NCI-H2227 (cell line): Measurements from ENCODE around the gene SIGLEC12.
"Not testable (repeated sequence)": the region's sequence is repeated elsewhere in the genome, so short reads cannot be mapped to it uniquely, and the experiment has no call there.

Experiments used
- DNase-seq: peaks from one replicate; lab custom pipeline; 2025; ENCODE audit not compliant: unreplicated experiment; lab: John Stamatoyannopoulos, UW

The SIGLEC12 gene

GRCh38 chr19:51524666-51525264 is 23.2 kb upstream of the SIGLEC12 start:
- no peak for DNase-seq

DNA sequence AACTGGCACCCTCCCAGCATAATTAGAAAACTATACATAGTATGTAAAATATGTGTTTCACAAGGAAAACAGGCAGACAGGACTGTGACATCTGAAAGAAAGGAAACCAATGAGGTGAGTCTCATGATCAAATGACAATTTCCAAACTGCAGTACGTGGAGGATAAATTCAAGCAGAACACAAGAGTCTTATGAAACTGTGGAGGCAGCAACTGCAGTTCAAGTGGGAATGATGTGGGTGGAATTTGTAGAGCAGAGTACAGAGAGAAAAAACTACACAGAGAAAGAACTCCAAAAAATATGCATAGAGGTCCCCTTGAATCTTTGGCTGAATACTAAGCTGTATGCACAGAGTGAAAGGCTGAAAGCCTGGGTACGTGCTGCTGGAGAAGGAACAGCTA is 20.2 kb upstream of the SIGLEC12 start:
- no peak for DNase-seq

- no peak for DNase-seq
Observed at GRCh38 chr19:51521357-51521756, 19.8 kb upstream of the SIGLEC12 start.

DNA sequence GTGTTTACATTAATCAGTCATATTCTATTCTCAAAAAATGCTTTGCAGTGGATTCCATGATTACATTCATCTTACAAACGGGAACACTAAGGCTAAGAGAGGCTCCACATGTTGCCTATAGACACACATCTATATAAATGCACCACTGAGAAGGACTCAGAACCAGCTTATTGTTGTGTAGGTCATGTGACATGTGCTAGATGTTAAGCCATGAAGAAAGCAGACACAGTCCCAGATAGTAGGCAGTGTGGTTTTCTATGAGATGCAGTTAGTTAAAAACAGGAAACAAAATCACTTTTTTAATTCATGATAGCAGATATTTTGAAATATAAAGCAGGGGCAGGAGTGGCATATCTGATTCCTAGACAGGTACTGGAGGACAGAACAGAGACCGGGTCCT is 19.1 kb upstream of the SIGLEC12 start:
- no peak for DNase-seq

- DNase-seq, result peak; percentile 27
Observed at GRCh38 chr19:51514866-51515481, 13.4 kb upstream of the SIGLEC12 start.

DNA sequence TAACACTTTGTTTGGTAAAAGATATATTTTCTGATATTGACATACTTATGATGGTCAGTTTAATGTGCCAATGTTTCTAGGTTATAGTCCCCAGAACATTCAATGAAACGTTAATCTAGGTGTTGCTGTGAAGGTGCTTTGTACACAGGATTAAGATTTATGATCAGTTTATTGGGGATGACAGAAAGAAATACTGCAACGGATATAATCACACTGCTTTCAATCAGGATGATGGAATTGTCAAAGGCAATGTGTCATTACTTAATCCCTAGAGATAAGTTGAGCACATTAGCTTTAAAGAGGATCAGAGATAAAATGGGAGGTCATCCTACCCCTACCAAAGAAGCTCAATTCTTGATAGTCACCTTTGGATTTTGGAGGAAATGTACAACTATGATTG is 12.4 kb upstream of the SIGLEC12 start:
- no peak for DNase-seq

DNA sequence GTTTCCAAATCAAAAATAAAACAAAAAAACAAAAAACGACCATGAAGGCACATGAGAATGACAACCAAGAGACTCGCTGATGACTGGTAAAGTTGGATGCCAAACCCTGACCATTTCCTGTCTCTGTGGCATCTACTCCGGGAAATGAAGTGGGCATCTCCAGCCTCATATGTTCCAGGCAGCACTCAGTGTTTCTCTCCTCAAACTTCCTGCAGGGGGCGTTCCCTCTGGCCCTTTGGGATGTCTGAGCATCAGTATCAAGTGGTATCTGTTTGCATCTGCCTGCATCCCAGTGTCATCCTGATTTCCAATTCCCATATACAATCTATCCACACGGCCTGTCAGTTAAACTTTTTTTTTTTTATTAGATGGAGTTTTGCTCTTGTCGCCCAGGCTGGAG is 9.8 kb upstream of the SIGLEC12 start:
- no peak for DNase-seq

DNA sequence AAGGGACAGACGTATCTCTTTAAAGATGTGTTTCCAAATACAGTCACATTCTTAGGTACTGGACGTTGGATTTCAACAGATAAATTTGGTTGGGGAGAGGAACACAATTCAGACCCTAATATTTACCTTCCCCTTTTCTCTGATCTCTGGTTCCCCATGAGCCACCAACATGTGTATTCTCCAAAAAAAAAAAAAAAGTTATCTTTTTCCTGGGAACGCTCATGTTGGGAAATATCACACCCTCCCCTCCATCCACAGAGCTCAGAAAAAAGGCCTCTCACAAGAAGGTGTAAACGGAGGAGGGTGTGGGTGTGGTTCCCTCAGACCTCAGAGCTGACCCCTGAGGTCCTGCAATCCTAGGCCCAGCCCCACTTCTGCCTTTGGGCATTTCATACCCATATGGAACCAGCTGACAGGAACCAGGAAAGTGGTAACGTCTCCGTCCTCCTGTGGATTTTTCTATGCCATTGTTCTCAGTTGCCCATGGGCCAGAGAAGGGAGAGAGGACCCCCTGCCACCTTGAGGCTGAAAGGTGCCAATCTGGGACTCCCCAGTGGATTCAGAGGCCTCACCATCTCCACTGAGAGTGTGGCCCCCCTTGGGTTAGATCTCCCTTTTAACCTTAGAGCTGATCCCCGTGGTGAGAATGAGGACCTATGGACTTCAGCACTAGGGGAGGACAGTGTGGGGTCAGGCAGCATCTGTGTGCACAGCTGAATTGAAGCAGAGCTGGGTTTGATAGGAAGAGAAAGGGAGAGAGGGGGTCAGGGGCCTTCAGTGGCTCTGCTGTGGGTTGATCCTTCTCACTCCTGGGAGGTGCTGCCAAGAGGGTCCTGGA is 8.4 kb upstream of the SIGLEC12 start:
- no peak for DNase-seq

DNA sequence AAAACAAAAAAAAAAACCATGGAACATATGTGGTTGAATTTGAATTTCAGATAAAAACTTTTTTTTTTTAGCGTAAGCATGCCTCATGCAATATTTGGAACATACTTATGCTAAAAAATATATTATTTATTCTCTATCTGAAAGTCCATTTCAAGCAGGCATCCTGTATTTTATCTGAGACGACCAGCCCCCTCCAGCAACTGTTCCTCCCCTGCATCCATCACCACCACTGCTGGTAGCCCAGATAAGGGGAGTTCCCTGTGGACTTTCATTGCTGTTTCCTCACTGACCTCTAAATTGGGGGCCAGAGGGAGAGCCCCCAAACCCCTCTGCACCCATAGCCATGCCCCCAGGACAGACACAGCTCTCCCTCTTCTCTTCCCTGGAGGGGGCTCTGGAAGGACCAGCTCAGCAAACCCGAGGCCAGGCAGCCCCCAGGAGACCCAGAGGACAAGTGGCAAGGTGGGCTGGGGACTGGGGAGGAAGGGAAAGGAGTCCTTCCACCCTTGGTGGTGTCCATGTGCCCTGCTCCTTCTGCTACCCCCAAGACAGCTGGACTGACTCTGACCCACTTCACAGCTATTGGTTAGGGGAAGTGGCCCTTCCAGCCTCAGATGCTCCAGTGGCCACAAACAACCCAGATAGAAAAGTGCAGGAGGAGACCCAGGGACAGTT is 6.6 kb upstream of the SIGLEC12 start:
- DNase-seq, result no peak

DNA sequence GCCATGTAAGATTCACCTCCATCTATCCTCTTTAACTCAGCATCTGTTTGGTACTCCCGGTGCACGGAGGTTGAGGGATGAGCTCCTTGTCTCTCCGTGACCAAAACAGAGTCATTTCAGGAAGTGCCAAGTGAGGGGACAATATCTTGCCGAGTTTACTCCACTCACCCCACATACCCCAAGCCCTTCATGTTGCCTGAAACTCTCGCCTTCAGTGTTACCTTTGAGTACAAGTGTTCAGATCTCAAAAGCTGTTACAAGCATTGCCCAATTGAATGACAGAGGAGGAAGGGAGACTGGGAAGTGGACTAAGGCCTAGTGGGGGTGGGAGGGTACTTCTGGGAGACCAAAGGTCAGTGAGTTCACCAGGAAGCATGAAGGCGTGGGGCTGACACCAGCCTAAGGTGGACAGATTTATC is 6.0 kb upstream of the SIGLEC12 start:
- no peak for DNase-seq

DNA sequence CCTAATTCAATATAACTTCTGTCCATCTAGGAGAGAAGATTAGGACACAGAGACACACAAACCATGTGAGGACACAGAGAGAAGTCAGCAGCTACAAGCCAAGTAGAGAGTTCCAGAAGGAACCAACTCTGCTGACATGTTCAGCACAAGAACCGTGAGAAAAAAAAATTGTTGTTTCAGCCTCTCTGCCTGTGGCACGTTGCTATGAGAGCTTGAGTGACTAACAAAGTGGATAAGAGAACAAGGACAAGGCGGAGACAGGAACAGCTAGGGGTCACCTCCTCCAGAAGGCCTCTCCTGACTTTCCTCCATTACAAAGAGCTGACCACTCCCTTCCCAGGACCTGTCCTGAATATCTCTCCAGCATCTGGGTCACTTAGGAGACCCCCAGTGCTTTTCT is 5.6 kb upstream of the SIGLEC12 start:
- no peak for DNase-seq

DNA sequence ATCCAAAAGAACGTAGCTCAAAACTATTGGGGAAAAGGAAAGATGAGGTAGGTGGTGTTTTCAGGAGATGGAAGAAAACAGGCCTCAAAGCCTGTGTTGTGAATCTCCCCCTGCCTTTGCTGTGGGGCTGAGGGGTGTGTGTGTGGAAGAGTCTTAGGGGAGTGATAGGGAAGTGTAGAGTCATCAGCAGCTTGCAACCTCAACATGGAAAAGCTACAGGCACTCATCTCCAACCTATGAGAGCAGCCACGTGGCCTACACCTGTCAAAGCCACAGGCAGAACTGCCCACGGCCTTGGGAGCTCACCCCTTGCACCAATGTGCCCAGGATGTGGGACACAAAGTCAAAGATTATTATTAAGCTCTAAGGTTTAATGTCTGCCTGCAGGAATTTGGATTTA is 4.3 kb upstream of the SIGLEC12 start:
- no peak for DNase-seq

DNA sequence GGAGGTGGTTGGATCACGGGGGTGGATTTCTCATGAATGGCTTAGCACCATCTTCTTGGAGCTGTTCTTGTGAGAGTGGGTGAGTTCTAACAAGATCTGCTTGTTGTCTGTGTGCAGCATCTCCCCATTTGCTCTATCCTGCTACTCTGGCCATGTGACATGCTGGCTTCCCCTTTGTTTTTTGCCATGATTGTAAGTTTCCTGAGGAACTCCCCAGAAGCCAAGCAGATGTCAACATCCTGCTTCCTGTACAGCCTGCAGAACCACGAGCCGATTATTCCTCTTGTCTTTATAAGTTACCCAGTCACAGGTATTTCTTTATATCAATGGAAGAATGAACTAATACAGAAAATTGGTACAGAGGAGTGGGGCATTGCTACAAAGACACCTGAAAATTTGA is 2.3 kb upstream of the SIGLEC12 start:
- no peak for DNase-seq

GRCh38 chr19:51503286-51503817 is 1.8 kb upstream of the SIGLEC12 start:
- DNase-seq, result no peak

DNA sequence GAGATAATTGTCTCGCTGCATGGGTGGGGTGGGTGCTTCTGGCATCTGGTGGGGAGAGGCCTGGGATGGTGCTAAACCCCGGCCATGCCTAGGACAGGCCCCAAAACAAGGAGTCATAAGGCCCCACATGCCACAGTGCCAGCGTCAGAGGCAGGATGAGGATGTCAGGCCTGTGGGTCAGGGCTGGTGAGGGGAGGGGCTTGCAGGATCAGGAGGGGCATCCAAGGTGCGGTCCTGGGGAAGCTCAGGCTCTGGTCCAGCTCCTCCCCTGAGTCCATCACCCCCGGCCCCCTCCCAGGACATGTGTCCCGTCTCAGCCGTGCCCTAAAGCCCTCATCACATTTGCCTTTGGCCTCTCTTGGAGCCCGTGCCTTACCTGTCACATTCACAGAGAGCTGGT is 669 bp downstream of the SIGLEC12 start:
- not testable (repeated sequence) for DNase-seq

GRCh38 chr19:51497666-51498065 is 3.9 kb downstream of the SIGLEC12 start:
- no peak for DNase-seq

GRCh38 chr19:51493776-51494175 is 7.8 kb downstream of the SIGLEC12 start:
- no peak for DNase-seq

- DNase-seq, result no peak
Observed at GRCh38 chr19:51491586-51491985, 10.0 kb downstream of the SIGLEC12 start.

DNA sequence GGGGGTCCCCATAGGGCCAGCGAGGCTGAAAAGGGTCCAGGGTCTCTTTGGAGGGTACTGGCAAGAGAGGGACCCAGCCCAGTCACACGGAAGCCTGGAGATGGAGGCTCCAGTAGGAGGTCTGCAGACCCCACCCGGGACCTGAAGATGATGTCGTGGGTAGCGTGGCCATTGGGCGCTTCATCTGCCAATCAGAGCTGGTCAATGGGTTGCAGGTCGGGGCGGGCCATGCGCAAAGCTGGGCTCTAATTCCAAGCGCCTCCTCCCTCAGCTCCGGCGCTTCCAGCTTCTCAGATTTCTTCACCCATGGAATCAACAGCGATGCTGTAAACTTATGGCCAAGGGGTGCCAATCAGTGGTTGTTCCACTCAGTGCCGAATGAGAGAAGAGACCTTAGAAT is 10.9 kb downstream of the SIGLEC12 start:
- DNase-seq, result peak; percentile 3

- DNase-seq, result no peak
Observed at GRCh38 chr19:51489113-51489512, 12.5 kb downstream of the SIGLEC12 start.

GRCh38 chr19:51488491-51488890 is 13.1 kb downstream of the SIGLEC12 start:
- no peak for DNase-seq
